ENCODE measurements around the gene PRR20C.

GRCh38 chr13:57137585-57137984 lies 16.3 kb upstream of the PRR20C start:
- TF ChIP-seq ZNF274 (IDR thresholded peaks at IDR 0.05; ENCODE audit: low read depth, low read length) (no peak), YY1 (IDR thresholded peaks at IDR 0.05; ENCODE audit: insufficient read depth, insufficient read length) (no peak)

Measured in NT2/D1 (cell line).